Stimulated activated CD8-positive, alpha-beta memory T cell treated with anti-CD3 and anti-CD28 coated beads, Interleukin-4, amount 100 ng/mL, for 4 hours (primary cell): ENCODE measurements around the gene NOC2L.

Source experiments
- DNase-seq, 2 donors: peaks; one replicate each; pipeline ENCODE4 v3.0.0-alpha.2; 2020; ENCODE audit warnings: low read depth in 2 of 2, low spot score in 1 of 2

NOC2L gene

DNA sequence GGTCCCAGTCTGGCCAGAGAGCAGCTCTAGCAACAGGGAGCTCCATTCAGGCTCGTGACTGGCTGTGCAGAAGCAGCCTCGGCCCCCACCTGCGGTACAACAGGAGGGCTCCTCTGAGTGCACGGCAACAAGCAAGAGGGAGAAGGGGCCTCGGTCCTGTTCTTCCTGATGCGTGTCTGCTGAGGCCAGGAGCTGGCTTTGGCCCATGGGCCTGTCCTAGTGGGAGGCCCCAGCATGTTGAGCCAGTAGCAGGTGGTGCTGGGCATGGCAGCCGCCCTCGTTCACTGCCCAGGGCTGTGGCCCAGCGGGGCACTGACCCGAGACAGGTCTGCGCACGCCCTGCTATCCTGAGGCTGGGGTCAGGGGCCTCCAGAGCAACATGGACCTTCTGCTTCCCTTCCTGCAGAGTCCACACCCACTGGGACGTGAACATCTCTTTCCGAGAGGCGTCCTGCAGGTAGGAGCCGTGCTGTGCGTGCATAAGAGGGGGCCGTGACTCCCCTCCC is 28.4 kb downstream of the NOC2L start:
- DNase-seq = no peak

DNA sequence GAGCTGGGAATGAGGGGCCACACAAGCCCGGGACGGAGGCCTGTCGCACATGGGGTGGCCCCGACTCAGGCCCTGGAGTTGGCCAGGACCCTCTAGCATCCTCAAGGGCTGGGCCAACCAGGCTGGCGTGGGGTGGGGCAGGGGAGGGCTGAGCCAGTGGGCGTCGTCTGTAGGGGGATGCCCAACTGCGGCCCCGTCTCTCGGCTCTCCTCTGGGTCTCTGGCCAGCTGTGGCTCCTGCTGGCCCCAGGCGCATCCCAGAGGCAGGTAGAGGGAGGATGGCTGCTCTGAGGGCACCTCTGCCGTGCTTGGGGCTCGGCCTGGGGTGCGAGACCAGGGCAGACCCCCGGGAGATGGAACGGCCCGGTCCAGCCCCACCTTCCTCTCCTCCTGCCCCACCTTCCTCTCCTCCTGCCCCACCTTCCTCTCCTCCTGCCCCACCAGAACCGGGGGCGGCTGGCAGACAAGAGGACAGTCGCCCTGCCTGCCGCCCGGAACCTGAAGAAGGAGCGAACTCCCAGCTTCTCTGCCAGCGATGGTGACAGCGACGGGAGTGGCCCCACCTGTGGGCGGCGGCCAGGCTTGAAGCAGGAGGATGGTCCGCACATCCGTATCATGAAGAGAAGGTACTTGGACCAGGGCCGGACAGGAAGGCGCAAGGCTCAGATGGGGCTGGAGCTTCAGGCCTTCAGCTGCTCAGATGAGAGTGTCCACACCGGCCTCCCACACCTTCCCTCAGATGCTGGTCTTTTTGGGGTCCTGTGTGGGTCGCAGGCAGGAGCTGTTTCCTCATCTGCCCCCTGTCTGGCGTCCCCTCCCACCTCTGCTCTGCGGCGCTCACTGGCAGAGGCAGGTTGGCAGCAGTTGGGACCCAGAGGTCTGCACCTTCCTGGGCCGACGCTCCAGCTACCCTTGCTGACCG is 29.1 kb downstream of the NOC2L start:
- no peak for DNase-seq

DNA sequence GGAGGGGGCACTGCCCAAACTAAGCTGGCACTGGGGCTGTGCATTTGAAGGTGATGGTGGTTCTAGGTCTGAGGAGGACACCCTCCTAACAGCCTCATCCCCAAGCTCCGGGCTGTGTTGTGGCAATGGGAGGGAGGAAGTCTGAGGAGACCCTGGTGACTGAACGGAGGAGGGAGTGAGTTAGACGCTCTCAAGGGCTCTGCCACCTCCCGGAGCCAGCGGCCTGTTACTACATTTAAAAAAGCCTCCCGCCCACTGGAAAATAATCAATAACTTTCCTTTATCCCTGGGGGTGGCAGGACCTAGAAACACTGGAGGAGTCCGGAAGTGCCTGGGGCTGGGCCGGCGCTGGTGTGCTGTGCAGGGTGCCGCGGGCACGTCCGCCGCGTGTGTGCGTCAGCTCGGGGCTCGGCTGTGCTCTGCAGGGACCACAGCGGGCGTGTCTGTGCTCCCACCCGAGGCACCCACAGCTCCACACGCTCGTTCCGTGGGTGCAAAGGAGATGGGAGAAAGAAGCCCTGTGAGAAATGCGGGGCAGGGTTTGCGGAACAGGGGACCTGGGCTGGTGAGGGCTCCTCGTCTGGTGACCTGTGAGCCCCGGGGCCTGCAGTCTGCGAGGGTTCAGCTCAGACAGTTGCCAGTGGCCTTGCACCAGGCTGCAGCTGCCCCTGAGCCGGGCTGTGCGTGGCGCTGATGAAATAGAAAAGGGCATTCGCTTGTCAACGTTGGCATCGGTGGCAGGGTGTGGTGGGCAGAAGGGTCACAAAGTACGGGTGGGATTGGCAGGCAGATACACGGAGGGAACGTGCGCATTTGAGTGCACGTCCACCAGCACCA is 30.0 kb downstream of the NOC2L start:
- DNase-seq = no peak

- DNase-seq = no peak
Measured at GRCh38 chr1:927748-928147, 31.3 kb downstream of the NOC2L start.

GRCh38 chr1:927234-927633 is 31.8 kb downstream of the NOC2L start:
- DNase-seq = no peak

GRCh38 chr1:925561-926421 is 33.3 kb downstream of the NOC2L start:
- DNase-seq = no peak

- DNase-seq = no peak
Measured at GRCh38 chr1:924656-925560, 34.1 kb downstream of the NOC2L start.

GRCh38 chr1:923991-924655 is 34.9 kb downstream of the NOC2L start:
- DNase-seq = no peak

- peak in 1 of 2 donors; percentile 23 for DNase-seq
Measured at GRCh38 chr1:923131-923990, 35.7 kb downstream of the NOC2L start, which contains the start of gene SAMD11. Gene SAMD11 (plus strand): TSS chr1:923923. CDS start chr1:924432, 509 bp downstream.

DNA sequence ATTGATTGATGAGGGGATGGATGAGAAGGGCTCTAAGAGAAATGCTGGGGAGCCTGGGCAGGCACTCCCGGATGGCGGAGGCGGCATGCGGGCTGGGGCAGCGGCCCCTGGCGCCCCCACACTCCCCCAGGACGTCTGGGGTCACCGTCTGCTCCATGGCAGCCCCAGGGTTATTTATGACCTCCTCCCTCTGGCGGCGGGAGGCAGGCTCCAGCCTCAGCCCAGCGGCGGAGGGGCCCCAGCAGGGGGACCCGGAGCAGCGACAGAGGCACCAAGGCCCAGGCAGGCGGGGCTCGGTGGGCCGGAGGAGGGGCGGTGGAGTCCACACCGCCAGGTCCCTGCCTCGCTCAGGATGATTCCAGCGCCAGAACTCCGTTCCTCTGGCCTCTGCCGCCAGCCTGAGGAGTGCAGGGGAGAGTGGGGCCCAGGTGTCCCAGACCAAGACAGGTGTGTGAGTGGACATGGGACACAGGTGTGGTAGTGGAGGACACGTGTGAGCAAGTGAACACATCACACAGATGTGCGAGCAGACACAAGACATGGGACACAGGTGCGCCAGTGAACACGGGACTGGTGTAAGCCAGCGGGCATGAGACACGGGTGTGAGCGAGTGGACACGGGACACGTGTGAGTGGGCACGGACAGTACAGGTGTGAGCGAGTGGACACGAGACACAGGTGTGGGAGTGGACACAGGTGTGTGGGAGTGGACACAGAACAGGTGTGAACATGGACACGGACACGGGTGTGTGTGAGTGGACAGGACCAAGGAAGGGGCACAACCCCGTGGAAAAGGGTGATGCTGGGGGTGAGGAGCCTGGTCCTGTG is 37.8 kb downstream of the NOC2L start:
- DNase-seq = no peak

GRCh38 chr1:920521-920920 is 38.5 kb downstream of the NOC2L start:
- no peak for DNase-seq

DNA sequence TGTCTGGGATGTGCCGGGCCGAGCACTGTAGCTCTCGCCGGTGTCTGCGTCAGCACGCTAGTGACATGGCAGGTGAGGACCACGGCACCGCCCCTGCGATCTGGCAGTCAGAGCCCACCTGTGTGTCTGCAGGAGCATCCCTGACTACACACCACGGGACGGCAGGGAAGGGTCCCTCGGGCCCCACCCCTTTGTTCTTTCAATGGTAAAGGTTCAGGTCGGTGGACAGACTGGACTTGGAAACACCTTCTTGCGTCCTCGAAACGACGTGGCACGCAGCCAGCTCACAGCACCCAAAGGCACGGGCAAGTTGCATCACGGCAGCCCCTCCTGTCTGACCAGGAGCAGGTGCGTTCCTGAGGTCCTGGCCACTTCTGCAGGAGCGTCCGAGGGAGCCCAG is 39.0 kb downstream of the NOC2L start:
- no peak for DNase-seq

- no peak for DNase-seq
Measured at GRCh38 chr1:919271-919872, 39.7 kb downstream of the NOC2L start.

- DNase-seq = no peak
Measured at GRCh38 chr1:918843-919242, 40.2 kb downstream of the NOC2L start.

GRCh38 chr1:918353-918752 is 40.7 kb downstream of the NOC2L start:
- no peak for DNase-seq

GRCh38 chr1:917466-918091 is 41.5 kb downstream of the NOC2L start:
- no peak for DNase-seq

DNA sequence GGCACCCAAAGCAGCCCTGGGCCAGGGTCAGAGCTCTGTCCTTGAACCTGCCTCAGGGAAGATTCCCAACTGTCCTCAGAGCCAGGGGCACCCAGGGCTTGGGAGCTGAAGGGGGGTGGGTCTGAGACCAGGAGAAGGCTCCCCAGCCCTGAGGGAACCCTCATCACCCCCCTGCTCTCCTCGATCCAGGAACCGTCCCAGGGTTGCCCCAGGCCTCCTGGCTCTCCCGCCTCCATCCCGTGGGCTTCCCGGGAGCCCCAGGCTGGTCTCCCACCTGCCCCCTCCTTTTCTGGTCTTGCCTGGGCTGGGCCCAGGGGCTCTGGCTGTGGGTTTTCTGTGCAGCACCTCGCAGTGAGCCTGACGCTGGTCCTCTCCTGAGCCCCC is 42.0 kb downstream of the NOC2L start:
- no peak for DNase-seq
